A673 (cell line): ENCODE data around the gene POLA1. TPM values are rescaled to one million over a fixed set of nuclear protein-coding genes. Genes with fewer than 3 reads are reported as not detected.

ENCODE experiments used
- BruUV-seq: library from RNA; stranded (reverse); fragments of 400-500 nt; replicated peaks from 2 replicates; lab custom pipeline; 2021; lab: Mats Ljungman, UMichigan
- CTCF ChIA-PET: fragments of 300-600 bp; sonication (Branson Sonifier 250); formaldehyde crosslinking; loops from one replicate; lab custom pipeline; 2022; ENCODE audit warnings: antibody characterized with exemption; lab: Charles Lee
- POLR2A ChIA-PET: fragments of 300-600 bp; sonication (Branson Sonifier 250); formaldehyde crosslinking; loops from one replicate; lab custom pipeline; 2022; ENCODE audit warnings: antibody characterized with exemption; ENCODE audit not compliant: low non-redundant PET; lab: Charles Lee
- DNase-seq: peaks from one replicate; pipeline ENCODE4 v3.0.0-alpha.2; 2015; ENCODE audit warnings: low spot score
- H3K27ac ChIP-seq: fragments of 200-600 bp; sonication (generic); 2 replicates; pipeline ENCODE4 v1.5.1; 2016; ENCODE audit warnings: mixed run types, low read depth, mild to moderate bottlenecking, mixed read lengths, antibody characterized with exemption, low read length; ENCODE audit not compliant: poor library complexity, severe bottlenecking
- H3K27me3 ChIP-seq: fragments of 200-600 bp; sonication (generic); replicated peaks from 2 replicates; pipeline ENCODE4 v1.6.1; 2017; ENCODE audit warnings: mixed run types, low read depth, mild to moderate bottlenecking, mixed read lengths, antibody characterized with exemption, low read length; ENCODE audit not compliant: insufficient read depth, poor library complexity
- H3K36me3 ChIP-seq: fragments of 200-600 bp; sonication (generic); 2 replicates; pipeline ENCODE4 v1.6.1; 2016; ENCODE audit warnings: mixed run types, mild to moderate bottlenecking, mixed read lengths, antibody characterized with exemption, low read length; ENCODE audit not compliant: insufficient read depth, poor library complexity, severe bottlenecking
- H3K4me1 ChIP-seq: fragments of 200-600 bp; sonication (generic); 2 replicates; pipeline ENCODE4 v1.6.1; 2017; ENCODE audit warnings: mixed run types, mild to moderate bottlenecking, mixed read lengths, antibody characterized with exemption, low read length; ENCODE audit not compliant: insufficient read depth, poor library complexity, severe bottlenecking
- H3K4me3 ChIP-seq: fragments of 200-600 bp; sonication (generic); 2 replicates; pipeline ENCODE4 v1.5.1; 2016; ENCODE audit warnings: low read depth, mixed run types, mild to moderate bottlenecking, mixed read lengths, low read length; ENCODE audit not compliant: poor library complexity, severe bottlenecking
- H3K9me3 ChIP-seq: fragments of 200-600 bp; sonication (generic); 2 replicates; pipeline ENCODE4 v1.6.1; 2016; ENCODE audit warnings: mixed run types, low read depth, mild to moderate bottlenecking, mixed read lengths, antibody characterized with exemption, low read length; ENCODE audit not compliant: poor library complexity, severe bottlenecking
- EZH2 ChIP-seq: fragments of 200-600 bp; sonication (generic); IDR thresholded peaks from 2 replicates; pipeline ENCODE4 v1.6.1; 2017; ENCODE audit warnings: borderline replicate concordance, low read depth, mild to moderate bottlenecking, mixed read lengths, antibody characterized with exemption, low read length; ENCODE audit not compliant: poor library complexity, severe bottlenecking
- intact Hi-C: fragments of 100-400 bp; cut with micrococcal nuclease; formaldehyde crosslinking; loops from one replicate; pipeline ENCODE4 v1.10.0; 2022; ENCODE audit not compliant: unreplicated experiment
- total RNA-seq: library from RNA; stranded (reverse); gene quantifications from 2 replicates; pipeline ENCODE4 v1.2.3, GENCODE V29; 2021
- TF ChIP-seq, protein P1 (sequence below): fragments of 300-800, 200-600 bp; sonication (generic); conservative IDR thresholded peaks from 2 replicates; pipeline ENCODE4 v1.5.1; 2017; ENCODE audit warnings: low read depth, mild to moderate bottlenecking, antibody characterized with exemption, low read length, moderate library complexity, mixed read lengths

The POLA1 gene
- total RNA-seq, 1 experiment from 2014 or later: 44.9 TPM

DNA sequence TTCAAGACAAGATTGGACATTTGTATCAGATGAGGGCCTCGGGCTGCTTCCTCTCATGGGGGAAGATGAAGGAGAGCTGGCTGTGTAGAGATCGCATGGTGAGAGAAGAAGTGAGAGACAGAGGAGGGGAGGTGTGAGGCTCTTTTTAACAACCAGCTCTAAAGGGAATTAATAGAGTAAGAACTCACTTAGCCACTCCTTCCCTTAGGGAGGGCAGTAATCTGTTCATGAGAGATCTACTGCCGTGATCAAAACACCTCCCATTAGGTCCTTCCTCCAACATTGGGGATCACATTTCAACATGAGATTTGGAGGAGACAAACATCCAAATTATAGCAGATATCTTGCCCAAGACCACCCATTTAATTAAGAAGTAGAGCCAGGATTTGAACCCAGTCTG is 225.0 kb downstream of the POLA1 start:
- POLR2A ChIA-PET: no interaction called here
- CTCF ChIA-PET: no interaction called here

DNA sequence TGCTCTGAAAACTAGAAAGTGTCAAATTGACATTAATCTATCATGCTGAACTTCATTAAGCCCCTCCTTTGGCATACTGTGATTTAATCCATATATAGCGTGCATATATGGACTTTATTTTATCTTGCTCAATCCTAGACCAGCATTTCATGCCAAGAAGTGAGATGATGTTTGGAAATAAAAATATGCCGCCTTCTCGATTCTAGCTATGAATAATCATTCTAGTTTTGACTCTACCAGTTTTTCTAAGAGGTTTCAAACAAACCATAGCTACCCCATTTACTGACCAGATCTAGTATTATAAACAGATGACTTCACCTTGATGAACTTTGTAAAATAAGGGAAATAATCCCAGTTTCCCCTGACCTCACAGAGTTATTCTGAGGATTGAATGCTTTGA is 227.1 kb downstream of the POLA1 start:
- CTCF ChIA-PET: no interaction called here

More for the DNA sequence above, 225.0 kb downstream of the POLA1 start:
- BruUV-seq: no TSS peak
- peaks cover 6% of the 10 kb centered on the region for H3K27me3 ChIP-seq
- H3K4me1 ChIP-seq: no peaks in the 10 kb centered on the region
- TF ChIP-seq EZH2: no peak
- TF ChIP-seq, protein P1, sequence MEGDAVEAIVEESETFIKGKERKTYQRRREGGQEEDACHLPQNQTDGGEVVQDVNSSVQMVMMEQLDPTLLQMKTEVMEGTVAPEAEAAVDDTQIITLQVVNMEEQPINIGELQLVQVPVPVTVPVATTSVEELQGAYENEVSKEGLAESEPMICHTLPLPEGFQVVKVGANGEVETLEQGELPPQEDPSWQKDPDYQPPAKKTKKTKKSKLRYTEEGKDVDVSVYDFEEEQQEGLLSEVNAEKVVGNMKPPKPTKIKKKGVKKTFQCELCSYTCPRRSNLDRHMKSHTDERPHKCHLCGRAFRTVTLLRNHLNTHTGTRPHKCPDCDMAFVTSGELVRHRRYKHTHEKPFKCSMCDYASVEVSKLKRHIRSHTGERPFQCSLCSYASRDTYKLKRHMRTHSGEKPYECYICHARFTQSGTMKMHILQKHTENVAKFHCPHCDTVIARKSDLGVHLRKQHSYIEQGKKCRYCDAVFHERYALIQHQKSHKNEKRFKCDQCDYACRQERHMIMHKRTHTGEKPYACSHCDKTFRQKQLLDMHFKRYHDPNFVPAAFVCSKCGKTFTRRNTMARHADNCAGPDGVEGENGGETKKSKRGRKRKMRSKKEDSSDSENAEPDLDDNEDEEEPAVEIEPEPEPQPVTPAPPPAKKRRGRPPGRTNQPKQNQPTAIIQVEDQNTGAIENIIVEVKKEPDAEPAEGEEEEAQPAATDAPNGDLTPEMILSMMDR: no peak
- DNase-seq: no peak
- H3K27ac ChIP-seq: no peak overlapping the region
- H3K36me3 ChIP-seq: no peaks in the 10 kb centered on the region
- intact Hi-C loops: no loop called here
- H3K4me3 ChIP-seq: no peak overlapping the region
- no peaks in the 10 kb centered on the region for H3K9me3 ChIP-seq

DNA sequence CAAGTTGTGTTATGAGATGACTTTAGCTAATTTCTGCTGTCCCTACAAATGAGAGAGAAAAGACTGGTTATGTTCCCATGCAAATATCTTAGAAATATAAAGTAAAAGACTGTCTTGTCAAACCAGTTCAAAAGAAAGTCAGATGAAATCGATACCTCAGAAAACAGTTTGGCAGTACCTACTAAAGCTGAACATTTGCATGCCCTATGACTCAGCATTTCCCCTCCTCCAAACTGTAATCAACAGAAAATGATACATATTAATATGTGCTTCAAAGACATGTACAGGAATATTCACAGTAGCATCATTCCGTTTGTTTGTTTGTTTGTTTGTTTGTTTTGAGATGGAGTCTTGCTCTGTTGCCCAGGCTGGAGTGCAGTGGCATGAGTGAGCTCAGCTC is 231.7 kb downstream of the POLA1 start:
- BruUV-seq: no TSS peak
- intact Hi-C loops: loop anchor here (5.0 kb wide), 1 partner anchor 52 kb away; no protein-coding TSS in a partner anchor
- H3K4me3 ChIP-seq: no peak overlapping the region
- CTCF ChIA-PET: no interaction called here
- no peaks in the 10 kb centered on the region for H3K27me3 ChIP-seq
- no peak for DNase-seq
- no peaks in the 10 kb centered on the region for H3K4me1 ChIP-seq
- no peak overlapping the region for H3K27ac ChIP-seq
- no peaks in the 10 kb centered on the region for H3K9me3 ChIP-seq
- POLR2A ChIA-PET: no interaction called here
- no peaks in the 10 kb centered on the region for H3K36me3 ChIP-seq
- TF ChIP-seq, protein P1: no peak
- no peak for TF ChIP-seq EZH2

More for the DNA sequence above, 227.1 kb downstream of the POLA1 start:
- Histone ChIP-seq H3K4me1 (no peaks in the 10 kb centered on the region), H3K9me3 (no peaks in the 10 kb centered on the region), H3K36me3 (no peaks in the 10 kb centered on the region), H3K27me3 (peaks cover under 1% of the 10 kb centered on the region), H3K27ac (no peak overlapping the region), H3K4me3 (no peak overlapping the region)
- BruUV-seq: no TSS peak
- POLR2A ChIA-PET: no interaction called here
- TF ChIP-seq, protein P1: no peak
- no peak for TF ChIP-seq EZH2
- intact Hi-C loops: no loop called here
- DNase-seq: no peak
